LNCaP clone FGC (cell line): Measurements from ENCODE around the gene ZNF469.

Source experiments
- DNase-seq: peaks from one replicate; pipeline ENCODE4 v3.0.0-alpha.2; 2011; ENCODE audit warnings: low read depth
- H3K4me3 ChIP-seq: 2 replicates; pipeline ENCODE4 v1.5.1; 2011; ENCODE audit warnings: mild to moderate bottlenecking, low read depth, low read length, control low read depth
- TF ChIP-seq, protein P1 (sequence below): IDR thresholded peaks from 2 replicates; pipeline ENCODE4 v1.5.1; 2012; ENCODE audit warnings: mild to moderate bottlenecking; ENCODE audit not compliant: control insufficient read depth, insufficient read depth; ENCODE audit errors: extremely low read depth

Gene ZNF469

DNA sequence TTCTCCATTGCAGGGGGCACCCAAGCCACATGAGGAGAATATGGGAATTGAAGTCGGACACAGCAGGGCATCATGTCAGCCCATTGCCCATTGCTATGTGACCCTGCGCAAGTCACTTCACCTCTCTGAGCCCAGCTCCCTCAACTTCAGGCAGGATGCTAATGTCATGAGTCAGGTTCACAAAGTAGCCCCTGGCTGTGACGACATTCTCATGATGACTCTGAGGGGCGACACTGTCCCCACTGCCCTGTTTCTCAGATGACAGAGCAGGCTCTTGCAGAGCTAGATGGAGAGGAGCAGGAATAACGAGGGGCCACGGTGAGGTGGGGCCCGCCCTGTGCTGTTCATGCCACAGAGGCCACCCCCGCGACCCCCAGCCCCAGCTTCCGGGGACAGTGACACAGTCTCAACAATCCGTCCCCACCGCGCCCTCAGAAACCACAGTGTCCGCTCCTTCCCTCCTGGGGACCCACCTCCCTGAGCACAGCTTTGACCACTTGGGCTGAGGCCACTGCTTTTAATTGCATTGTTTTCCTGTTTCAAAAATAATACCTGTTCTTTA, 13.2 kb upstream of the ZNF469 start:
- no peak for DNase-seq
- no peak overlapping the region for H3K4me3 ChIP-seq
- TF ChIP-seq, protein P1, sequence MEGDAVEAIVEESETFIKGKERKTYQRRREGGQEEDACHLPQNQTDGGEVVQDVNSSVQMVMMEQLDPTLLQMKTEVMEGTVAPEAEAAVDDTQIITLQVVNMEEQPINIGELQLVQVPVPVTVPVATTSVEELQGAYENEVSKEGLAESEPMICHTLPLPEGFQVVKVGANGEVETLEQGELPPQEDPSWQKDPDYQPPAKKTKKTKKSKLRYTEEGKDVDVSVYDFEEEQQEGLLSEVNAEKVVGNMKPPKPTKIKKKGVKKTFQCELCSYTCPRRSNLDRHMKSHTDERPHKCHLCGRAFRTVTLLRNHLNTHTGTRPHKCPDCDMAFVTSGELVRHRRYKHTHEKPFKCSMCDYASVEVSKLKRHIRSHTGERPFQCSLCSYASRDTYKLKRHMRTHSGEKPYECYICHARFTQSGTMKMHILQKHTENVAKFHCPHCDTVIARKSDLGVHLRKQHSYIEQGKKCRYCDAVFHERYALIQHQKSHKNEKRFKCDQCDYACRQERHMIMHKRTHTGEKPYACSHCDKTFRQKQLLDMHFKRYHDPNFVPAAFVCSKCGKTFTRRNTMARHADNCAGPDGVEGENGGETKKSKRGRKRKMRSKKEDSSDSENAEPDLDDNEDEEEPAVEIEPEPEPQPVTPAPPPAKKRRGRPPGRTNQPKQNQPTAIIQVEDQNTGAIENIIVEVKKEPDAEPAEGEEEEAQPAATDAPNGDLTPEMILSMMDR = no peak

DNA sequence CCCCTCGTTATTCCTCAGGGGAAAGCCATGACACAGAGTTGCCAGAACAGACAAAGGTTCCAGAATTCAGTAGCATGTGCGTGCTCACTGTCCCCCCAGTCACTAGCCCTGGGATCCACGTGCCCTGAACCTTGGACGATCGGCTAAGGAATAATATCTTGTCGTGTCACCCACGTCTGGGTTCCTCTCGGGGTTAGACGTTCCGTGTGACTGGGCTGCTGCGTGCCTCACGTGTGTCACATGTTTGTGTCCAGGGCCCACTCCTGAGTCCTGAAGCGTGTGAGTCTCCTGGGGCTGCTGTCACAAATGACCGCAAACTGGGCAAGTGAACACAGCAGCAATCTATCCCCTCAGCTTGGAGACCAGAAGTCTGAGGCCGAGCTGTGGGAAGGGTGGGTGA, 12.4 kb upstream of the ZNF469 start:
- DNase-seq = no peak
- TF ChIP-seq, protein P1 = no peak
- H3K4me3 ChIP-seq = no peak overlapping the region

- TF ChIP-seq, protein P1 = no peak
- no peak for DNase-seq
- H3K4me3 ChIP-seq = no peak overlapping the region
Measured at GRCh38 chr16:88372522-88372921, 10.2 kb upstream of the ZNF469 start.

DNA sequence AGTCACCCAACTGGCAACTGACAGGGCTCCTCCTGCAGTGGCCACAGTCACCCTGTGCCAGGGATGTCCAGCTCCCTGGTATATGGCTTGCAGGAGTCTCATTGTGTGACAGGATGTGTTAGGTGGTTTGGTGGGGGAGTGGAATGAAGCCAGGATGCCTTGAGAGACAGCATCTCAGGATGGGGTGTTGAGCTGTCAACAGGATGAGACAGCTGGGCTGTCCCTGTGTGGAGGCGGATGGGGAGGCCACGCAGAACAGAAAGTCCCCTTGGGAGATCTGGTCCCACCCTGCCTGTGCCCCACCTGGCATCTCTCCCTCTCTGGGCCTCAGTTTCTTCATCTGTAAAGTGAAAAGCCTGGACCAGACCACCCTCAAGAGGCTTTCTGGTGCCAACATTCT, 9.5 kb upstream of the ZNF469 start:
- TF ChIP-seq, protein P1 = no peak
- H3K4me3 ChIP-seq = no peak overlapping the region
- DNase-seq = no peak

DNA sequence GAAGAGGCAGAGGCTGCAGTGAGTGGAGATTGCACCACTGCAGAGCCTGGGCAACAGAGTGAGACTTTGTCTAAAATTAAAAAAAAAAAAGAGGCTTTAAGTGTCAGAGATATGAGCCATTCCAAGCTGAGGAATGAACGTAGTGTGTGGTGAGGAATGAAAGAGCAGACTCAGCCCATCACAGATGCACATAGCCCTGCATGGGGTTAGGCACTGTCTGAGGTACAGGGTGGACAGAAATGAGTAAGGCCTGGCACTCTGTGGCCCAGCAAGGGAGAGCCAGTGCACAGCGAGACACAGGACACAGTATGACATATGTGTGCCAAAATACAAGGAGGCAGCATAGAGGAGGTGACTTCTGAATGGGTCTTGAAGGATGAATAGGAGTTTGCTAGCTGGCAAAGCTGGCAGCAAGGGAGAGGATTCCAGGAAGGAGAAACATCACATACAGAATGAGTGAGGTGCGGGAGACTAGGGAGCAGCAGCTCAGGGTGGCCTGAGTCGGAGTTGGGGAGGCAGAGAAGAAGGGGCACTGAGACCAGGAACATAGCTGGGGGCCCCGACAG, 8.7 kb upstream of the ZNF469 start:
- TF ChIP-seq, protein P1 = no peak
- DNase-seq = no peak
- no peak overlapping the region for H3K4me3 ChIP-seq

GRCh38 chr16:88374736-88375135, 8.0 kb upstream of the ZNF469 start:
- TF ChIP-seq, protein P1 = no peak
- no peak overlapping the region for H3K4me3 ChIP-seq
- no peak for DNase-seq
